ENCODE results near the gene SF1.

SF1 gene

DNA sequence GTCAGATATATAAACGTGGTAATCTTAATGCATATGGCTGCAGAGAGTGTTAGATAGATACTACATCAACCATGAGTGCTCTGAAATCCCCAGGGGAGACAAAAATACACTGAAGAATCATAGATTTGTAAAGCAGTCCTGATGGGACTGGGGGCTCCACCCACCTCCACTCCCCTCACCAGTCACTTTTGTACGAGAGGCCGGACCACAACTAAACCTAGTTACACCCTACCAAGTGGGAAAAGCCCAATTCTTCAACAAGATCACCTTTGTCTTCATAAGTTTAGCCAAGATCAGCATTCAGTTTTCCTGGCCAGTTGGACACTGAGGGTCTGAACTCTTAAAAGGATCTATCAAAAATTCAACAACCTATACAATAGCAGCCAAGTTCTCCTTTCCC lies 1.5 kb downstream of the SF1 start:
- POLR2A ChIA-PET, result interaction anchor here (0.6 kb wide), 1 partner anchor 99 kb away, joined by 3 read pairs; no protein-coding TSS in a partner anchor
- TF ChIP-seq, protein P1, sequence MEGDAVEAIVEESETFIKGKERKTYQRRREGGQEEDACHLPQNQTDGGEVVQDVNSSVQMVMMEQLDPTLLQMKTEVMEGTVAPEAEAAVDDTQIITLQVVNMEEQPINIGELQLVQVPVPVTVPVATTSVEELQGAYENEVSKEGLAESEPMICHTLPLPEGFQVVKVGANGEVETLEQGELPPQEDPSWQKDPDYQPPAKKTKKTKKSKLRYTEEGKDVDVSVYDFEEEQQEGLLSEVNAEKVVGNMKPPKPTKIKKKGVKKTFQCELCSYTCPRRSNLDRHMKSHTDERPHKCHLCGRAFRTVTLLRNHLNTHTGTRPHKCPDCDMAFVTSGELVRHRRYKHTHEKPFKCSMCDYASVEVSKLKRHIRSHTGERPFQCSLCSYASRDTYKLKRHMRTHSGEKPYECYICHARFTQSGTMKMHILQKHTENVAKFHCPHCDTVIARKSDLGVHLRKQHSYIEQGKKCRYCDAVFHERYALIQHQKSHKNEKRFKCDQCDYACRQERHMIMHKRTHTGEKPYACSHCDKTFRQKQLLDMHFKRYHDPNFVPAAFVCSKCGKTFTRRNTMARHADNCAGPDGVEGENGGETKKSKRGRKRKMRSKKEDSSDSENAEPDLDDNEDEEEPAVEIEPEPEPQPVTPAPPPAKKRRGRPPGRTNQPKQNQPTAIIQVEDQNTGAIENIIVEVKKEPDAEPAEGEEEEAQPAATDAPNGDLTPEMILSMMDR (IDR thresholded peaks at IDR 0.05; ENCODE audit: insufficient read depth, low read length, missing control alignments), result no peak
- peak overlapping the region; percentile 93 for H3K4me3 ChIP-seq (ENCODE audit: low read depth, low read length)
- CTCF ChIA-PET, result interaction anchor here (1.0 to 6.5 kb wide), 4 partner anchors 9 to 125 kb away, joined by 3 to 34 read pairs (median 16); no protein-coding TSS in a partner anchor
- no peak for DNase-seq (ENCODE audit: low read depth, low spot score)

- CTCF ChIA-PET, result interaction anchor here (0.6 to 6.5 kb wide), 4 partner anchors 8 to 327 kb away, joined by 3 to 34 read pairs (median 16); no protein-coding TSS in a partner anchor
- TF ChIP-seq, protein P1 (IDR thresholded peaks at IDR 0.05; ENCODE audit: insufficient read depth, low read length, missing control alignments), result no peak
- H3K4me3 ChIP-seq (ENCODE audit: low read depth, low read length), result peak overlapping the region; percentile 93
- POLR2A ChIA-PET, result no interaction called here
- no peak for DNase-seq (ENCODE audit: low read depth, low spot score)
These were observed 1.9 kb downstream of the SF1 start for GRCh38 chr11:64776425-64776824.

DNA sequence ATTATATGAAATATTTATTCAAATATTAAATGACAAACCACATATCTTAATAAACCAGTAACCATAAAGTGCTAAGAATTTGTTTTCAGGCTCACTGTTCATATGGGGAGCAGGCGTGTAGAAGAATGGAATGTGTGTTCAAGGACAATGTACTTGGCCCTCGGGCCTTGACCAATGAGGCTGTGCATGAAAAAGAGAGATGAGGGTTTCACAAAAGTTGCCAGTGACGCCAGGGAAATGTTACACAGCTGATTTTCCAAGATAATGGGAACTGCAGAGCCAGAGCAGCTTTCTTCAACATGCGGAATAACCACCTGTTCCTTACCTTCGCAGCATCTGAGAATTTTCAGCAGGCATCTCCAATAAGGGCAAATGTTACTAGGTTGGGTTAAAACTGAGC lies 4.2 kb downstream of the SF1 start:
- POLR2A ChIA-PET, result no interaction called here
- DNase-seq (ENCODE audit: low read depth, low spot score), result no peak
- CTCF ChIA-PET, result interaction anchor here (0.8 to 6.5 kb wide), 4 partner anchors 9 to 88 kb away, joined by 3 to 34 read pairs (median 4); no protein-coding TSS in a partner anchor
- H3K4me3 ChIP-seq (ENCODE audit: low read depth, low read length), result no peak overlapping the region
- TF ChIP-seq, protein P1 (IDR thresholded peaks at IDR 0.05; ENCODE audit: insufficient read depth, low read length, missing control alignments), result no peak

DNA sequence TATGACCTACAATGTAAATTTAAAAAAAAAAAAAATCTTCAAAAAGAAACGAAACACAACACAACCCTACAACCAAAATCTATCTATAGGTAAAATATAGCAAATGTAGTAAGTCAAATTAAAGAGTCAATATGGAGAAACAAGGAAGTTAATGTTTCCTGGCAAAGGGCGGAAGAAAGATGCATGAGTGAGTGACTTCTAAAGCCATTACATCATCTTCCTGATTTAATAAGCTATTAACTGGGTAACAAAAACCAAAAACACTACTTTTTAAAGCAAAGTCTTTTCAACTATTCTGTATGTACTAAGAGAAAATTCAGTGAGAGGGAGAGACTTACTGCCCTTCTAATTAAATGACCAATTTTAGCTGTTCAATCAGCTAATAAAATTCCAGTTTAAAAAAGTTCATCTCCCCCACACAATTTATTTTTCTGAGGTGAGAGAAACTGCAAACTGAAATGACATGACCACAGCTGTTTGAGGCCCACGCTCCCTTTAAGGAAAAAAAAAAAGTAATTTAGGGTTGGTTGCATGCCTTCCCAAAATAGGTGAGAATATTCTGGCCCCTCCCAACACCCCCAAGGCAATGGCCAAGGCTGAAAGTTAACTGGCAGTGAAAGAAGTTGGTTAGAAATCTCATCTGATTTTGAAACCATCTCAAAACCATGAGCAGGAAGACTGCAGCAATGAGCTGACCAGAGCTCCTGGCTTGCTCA lies 5.9 kb downstream of the SF1 start:
- DNase-seq (ENCODE audit: low read depth, low spot score), result no peak
- ChIA-PET CTCF (interaction anchor here (0.7 to 6.5 kb wide), 4 partner anchors 8 to 19 kb away, joined by 3 to 34 read pairs (median 6); partner anchors contain the start of gene PYGM), POLR2A (no interaction called here)
- TF ChIP-seq, protein P1 (IDR thresholded peaks at IDR 0.05; ENCODE audit: insufficient read depth, low read length, missing control alignments), result no peak
- H3K4me3 ChIP-seq (ENCODE audit: low read depth, low read length), result no peak overlapping the region

- TF ChIP-seq, protein P1 (IDR thresholded peaks at IDR 0.05; ENCODE audit: insufficient read depth, low read length, missing control alignments), result no peak
- ChIA-PET CTCF (interaction anchor here (1.4 to 6.5 kb wide), 3 partner anchors 7 to 20 kb away, joined by 3 to 34 read pairs (median 9); no protein-coding TSS in a partner anchor), POLR2A (no interaction called here)
These were observed 6.5 kb downstream of the SF1 start for GRCh38 chr11:64771861-64772260.

DNA sequence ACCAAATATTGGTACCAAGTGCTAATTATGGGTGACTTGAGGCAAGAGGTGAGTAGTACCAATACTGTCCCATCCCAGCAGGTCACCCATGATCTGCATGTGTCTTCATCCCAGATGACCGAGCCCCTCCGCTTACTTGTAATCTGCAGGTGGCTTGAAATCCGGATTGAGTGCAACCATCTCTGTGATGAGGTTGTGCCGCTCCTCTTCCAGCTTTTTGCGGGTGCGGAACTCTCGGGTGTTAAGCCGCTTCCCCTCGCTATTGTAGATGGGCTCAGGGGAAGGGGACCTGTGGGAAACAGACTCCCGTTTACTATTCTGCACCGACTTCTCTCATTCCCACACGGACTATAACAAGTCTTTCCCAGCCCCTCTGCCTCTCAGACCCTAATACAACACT lies 8.2 kb downstream of the SF1 start:
- ChIA-PET CTCF (interaction anchor here (0.7 to 3.1 kb wide), 2 partner anchors 9 to 124 kb away, joined by 3 to 9 read pairs; no protein-coding TSS in a partner anchor), POLR2A (no interaction called here)
- no peak for DNase-seq (ENCODE audit: low read depth, low spot score)
- TF ChIP-seq, protein P1 (IDR thresholded peaks at IDR 0.05; ENCODE audit: insufficient read depth, low read length, missing control alignments), result no peak
- no peak overlapping the region for H3K4me3 ChIP-seq (ENCODE audit: low read depth, low read length)

More at GRCh38 chr11:64771861-64772260, 6.5 kb downstream of the SF1 start:
- H3K4me3 ChIP-seq (ENCODE audit: low read depth, low read length), result no peak overlapping the region
- DNase-seq (ENCODE audit: low read depth, low spot score), result no peak
